ENCODE results near the gene AGAP5. TPM values are rescaled to one million over a fixed set of nuclear protein-coding genes. Genes with fewer than 3 reads are reported as not detected.
"Not testable (repeated sequence)": the region's sequence is repeated elsewhere in the genome, so short reads cannot be mapped to it uniquely, and the experiment has no call there.

AGAP5 gene
- total and polyA plus RNA-seq, 2 of the 13 experiments (the other 11 are each of a cell fraction or from before 2014, with no cell fraction given) = 5.3 to 7.9 TPM

DNA sequence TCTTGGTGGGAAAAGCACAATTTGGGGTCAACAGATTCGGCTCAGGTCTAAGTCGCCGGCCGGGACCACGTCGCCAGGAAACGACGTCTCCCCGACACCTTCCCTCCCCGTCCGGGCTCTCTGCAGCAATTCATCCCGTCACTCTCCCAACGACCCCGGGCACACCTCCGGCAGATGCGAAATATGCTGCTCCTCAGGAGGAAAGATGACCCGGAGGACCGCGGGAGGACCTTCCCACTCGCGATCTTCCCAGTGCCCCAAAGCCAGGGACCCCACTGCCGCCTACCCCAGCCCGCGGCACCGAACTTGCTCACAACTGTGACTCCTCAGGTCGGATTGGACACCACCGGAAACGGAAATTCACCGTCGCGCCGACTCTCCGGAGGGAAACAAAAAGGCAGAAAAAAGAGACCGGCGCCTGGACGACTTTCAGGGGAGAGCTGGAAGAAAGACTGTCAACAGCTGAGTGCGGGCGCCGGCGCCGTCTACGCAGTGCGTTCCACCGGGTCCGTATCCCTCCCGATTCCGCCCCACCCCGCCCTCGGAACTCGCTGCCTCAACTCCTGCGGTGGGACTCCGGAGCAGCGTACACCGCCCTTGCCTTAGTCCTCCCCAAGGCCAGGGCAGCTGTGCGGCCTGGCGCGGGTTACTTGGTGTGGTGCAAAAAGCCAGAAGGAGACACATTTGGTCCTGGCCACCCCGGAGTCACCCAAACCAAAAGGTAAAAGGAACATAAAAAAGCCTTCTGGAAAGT is 32.4 kb upstream of the AGAP5 start (continued):
- TF ChIP-seq, protein P1, sequence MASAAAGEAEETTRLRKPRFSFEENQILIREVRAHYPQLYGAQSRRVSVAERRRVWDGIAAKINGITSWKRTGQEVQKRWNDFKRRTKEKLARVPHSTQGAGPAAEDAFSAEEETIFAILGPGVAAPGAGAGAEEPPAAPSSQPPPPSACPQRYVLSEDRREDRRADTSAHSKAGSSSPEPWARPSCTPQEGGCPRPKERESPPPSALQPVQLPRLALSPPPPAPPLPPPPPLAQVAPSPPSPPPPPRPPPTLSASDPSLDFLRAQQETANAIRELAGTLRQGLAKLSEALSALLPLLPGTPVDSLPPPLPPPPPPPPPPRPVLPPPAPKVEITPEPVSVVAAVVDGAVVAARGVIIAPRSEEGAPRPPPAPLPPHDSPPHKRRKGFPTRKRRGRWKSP (CRISPR knock-in tag; IDR thresholded peaks at IDR 0.05) = peak; percentile 87
- no peak for TF ChIP-seq ZNF292 (CRISPR knock-in tag; IDR thresholded peaks at IDR 0.05; ENCODE audit: borderline replicate concordance, low read depth)
- peak; percentile 71 for TF ChIP-seq MED1 (CRISPR knock-in tag; IDR thresholded peaks at IDR 0.05)

DNA sequence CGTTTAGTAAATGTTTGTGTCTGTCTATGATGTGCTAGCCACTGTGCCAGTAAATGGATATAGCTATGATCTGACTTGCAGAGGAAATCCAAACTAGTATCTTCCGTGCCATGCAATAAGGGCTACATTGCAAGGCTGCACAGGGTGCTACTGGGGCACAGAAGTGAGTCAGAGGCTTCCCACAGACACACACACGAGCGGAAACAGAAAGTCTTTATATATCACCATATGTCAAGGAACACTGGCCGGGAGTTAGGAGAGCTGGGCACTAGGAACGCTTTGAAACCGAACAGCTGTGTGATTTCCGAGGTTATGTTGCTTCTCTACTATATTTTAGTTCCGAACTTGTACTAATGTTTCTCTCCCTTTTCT is 31.9 kb upstream of the AGAP5 start:
- Histone ChIP-seq H3K4me3 (replicated peaks in 1 of 3; ENCODE audit: insufficient read depth in 1 of 3, low read depth in 2 of 3, low read length in 3 of 3) (peak overlapping the region; percentile 88 to 100 (median 96); a peak in 5 of 6 replicates), H3K36me3 (replicated peaks in 1 of 2; ENCODE audit: control insufficient read depth in 1 of 2, insufficient read depth in 2 of 2, low read length in 2 of 2) (peaks cover 0 to 13% of the 10 kb centered on the region in 2 experiments; a peak in 3 of 5 replicates), H3K27ac (ENCODE audit: extremely low read length, insufficient read depth, low read length) (peak overlapping the region; percentile 96), H3K9ac (ENCODE audit: insufficient read depth, low read depth, low read length) (peak overlapping the region; percentile 95), H3K79me2 (ENCODE audit: insufficient read depth, low read length) (peaks cover 13% of the 10 kb centered on the region), H3K4me2 (ENCODE audit: low read depth, low read length) (peak overlapping the region; percentile 79)
- H2AFZ ChIP-seq (ENCODE audit: low read length); H3K27me3 ChIP-seq (ENCODE audit: control insufficient read depth in 1 of 2, insufficient read depth in 2 of 2, low read length in 2 of 2); H4K20me1 ChIP-seq (ENCODE audit: insufficient read depth, low read length); intact Hi-C loops (cut with micrococcal nuclease; ENCODE audit: unreplicated experiment); ATAC-seq; DNase-seq (ENCODE audit: low spot score); CTCF ChIA-PET (ENCODE audit: low intra/inter-chr PET ratio, low total read pairs); in situ Hi-C loops (cut with HindIII; ENCODE audit: extremely low pct_ligation_motif_present, low pct_unique_long_range_greater_than_20kb); H3K9me3 ChIP-seq (ENCODE audit: low read length); H3K4me1 ChIP-seq (ENCODE audit: insufficient read depth, low read length): not testable (repeated sequence)
- WGBS (ENCODE audit: low lambda C conversion rate) = 2% methylated on average over 6 of the region's 9 CpGs
- TF ChIP-seq ZC3H4 (CRISPR knock-in tag; IDR thresholded peaks at IDR 0.05; ENCODE audit: borderline replicate concordance) (peak; percentile 27; the same call in 1 of the 2 replicates), ZFP1 (CRISPR knock-in tag; IDR thresholded peaks at IDR 0.05) (0 out of 2 replicates have a peak, but pooled peaks have one; percentile 7), SIN3A (IDR thresholded peaks at IDR 0.05; ENCODE audit: borderline replicate concordance, low read depth, low read length) (peak; percentile 2; the same call in 1 of the 2 replicates), NFYB (CRISPR knock-in tag; IDR thresholded peaks at IDR 0.05) (0 out of 2 replicates have a peak, but pooled peaks have one; percentile 0)
- TF ChIP-seq, protein P2, sequence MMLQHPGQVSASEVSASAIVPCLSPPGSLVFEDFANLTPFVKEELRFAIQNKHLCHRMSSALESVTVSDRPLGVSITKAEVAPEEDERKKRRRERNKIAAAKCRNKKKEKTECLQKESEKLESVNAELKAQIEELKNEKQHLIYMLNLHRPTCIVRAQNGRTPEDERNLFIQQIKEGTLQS (CRISPR knock-in tag; IDR thresholded peaks at IDR 0.05) = peak; percentile 1; the same call in 1 of the 2 replicates
- TF ChIP-seq, protein P3, sequence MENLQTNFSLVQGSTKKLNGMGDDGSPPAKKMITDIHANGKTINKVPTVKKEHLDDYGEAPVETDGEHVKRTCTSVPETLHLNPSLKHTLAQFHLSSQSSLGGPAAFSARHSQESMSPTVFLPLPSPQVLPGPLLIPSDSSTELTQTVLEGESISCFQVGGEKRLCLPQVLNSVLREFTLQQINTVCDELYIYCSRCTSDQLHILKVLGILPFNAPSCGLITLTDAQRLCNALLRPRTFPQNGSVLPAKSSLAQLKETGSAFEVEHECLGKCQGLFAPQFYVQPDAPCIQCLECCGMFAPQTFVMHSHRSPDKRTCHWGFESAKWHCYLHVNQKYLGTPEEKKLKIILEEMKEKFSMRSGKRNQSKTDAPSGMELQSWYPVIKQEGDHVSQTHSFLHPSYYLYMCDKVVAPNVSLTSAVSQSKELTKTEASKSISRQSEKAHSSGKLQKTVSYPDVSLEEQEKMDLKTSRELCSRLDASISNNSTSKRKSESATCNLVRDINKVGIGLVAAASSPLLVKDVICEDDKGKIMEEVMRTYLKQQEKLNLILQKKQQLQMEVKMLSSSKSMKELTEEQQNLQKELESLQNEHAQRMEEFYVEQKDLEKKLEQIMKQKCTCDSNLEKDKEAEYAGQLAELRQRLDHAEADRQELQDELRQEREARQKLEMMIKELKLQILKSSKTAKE (CRISPR knock-in tag; IDR thresholded peaks at IDR 0.05; ENCODE audit: borderline replicate concordance) = 0 out of 2 replicates have a peak, but pooled peaks have one; percentile 4
- peak; percentile 56 for FAIRE-seq
- TSS peak; percentile 90 for BruUV-seq (replicated peaks)
- POLR2A ChIA-PET = interaction anchor here (0.6 to 4.3 kb wide), 8 partner anchors 14 to 235 kb away, joined by 3 to 85 read pairs (median 6); partner anchors contain the start of genes CHCHD1, SEC24C and ZSWIM8

Data from HepG2 (cell line).